Upper lobe of left lung (tissue), 4 donors: ENCODE measurements around the gene RAB11B.

Source experiments
- EP300 ChIP-seq, 4 donors: sonication (generic); formaldehyde crosslinking; IDR thresholded peaks; one replicate each; pipeline ENCODE4 v1.5.1; 2017; ENCODE audit warnings: antibody characterized with exemption in 4 of 4, control low read depth in 2 of 4
- TF ChIP-seq, protein P1 (sequence below), 6 experiments: fragments of 450-650 bp in 4 of 6; fragments of 200-600 bp in 2 of 6; sonication (generic) in 2 of 6; IDR thresholded peaks; one replicate each; pipeline ENCODE4 v1.5.1; 2016 to 2019; ENCODE audit warnings: antibody characterized with exemption in 6 of 6

DNA sequence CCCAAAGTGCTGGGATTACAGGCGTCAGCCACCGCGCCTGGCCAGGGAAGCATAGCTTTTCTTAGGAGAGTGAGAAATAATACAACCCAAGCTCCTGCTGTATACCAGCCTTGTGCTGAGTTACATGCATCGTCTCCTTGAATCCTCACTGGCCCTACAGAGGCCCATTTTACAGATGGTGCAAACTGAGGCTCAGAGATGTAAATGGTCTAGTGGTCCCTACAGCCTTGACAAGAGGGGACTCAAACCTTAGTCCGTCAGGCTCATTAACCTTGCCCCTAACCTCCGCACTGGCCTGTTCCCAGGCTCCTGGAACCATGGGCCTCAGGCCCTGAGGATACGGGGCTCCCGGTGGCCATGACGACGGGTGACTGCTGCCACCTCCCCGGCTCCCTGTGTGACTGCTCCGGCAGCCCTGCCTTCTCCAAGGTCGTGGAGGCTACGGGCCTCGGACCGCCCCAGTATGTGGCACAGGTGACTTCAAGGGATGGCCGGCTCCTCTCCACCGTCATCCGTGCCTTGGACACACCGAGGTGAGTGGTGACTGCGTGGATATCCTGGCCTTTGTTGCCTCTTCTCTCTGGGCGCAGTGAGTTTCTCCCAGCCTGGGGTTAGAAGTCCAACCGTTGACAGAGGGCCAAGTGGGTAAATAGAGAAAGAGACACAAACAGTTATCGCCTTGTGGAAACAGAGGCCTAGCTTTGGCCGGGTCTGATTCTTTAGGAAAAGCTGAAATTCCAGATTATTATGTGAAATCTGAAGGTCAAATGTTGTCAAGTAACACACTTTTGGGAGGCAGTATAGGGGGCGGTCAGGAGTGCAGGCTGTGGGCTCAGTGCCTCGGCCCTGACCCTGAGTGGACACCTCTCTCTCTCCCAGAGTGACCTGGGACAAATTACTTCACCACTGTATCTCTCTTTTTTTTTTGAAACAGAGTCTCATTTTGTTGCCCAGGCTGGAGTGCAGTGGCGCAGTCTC is 31.6 kb downstream of the RAB11B start:
- TF ChIP-seq, protein P1, sequence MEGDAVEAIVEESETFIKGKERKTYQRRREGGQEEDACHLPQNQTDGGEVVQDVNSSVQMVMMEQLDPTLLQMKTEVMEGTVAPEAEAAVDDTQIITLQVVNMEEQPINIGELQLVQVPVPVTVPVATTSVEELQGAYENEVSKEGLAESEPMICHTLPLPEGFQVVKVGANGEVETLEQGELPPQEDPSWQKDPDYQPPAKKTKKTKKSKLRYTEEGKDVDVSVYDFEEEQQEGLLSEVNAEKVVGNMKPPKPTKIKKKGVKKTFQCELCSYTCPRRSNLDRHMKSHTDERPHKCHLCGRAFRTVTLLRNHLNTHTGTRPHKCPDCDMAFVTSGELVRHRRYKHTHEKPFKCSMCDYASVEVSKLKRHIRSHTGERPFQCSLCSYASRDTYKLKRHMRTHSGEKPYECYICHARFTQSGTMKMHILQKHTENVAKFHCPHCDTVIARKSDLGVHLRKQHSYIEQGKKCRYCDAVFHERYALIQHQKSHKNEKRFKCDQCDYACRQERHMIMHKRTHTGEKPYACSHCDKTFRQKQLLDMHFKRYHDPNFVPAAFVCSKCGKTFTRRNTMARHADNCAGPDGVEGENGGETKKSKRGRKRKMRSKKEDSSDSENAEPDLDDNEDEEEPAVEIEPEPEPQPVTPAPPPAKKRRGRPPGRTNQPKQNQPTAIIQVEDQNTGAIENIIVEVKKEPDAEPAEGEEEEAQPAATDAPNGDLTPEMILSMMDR (IDR thresholded peaks at IDR 0.05) = no peak
- TF ChIP-seq EP300 (IDR thresholded peaks at IDR 0.05) = no peak
